Activated CD4-positive, CD25-positive, alpha-beta regulatory T cell treated with anti-CD3 and anti-CD28 coated beads, Interleukin-2, amount 50 U/mL, for 72 hours (primary cell): ENCODE data around the gene CYSLTR2.

Experiments
- DNase-seq: peaks from one replicate; pipeline ENCODE4 v3.0.0; 2021

Gene CYSLTR2

GRCh38 chr13:48653472-48653939 is at the start of gene CYSLTR2:
TSS of gene CYSLTR2 (plus strand) at chr13:48653929. CDS start at chr13:48706818, 52,889 bp downstream.
- DNase-seq: no peak

- DNase-seq: no peak
These were observed 38.7 kb upstream of the CYSLTR2 start for GRCh38 chr13:48615049-48615448.

GRCh38 chr13:48618937-48619336 is 34.8 kb upstream of the CYSLTR2 start:
- DNase-seq: no peak

GRCh38 chr13:48621056-48621455 is 32.7 kb upstream of the CYSLTR2 start:
- no peak for DNase-seq

GRCh38 chr13:48624016-48624415 is 29.7 kb upstream of the CYSLTR2 start:
- no peak for DNase-seq

GRCh38 chr13:48624858-48625257 is 28.9 kb upstream of the CYSLTR2 start:
- DNase-seq: no peak

GRCh38 chr13:48625413-48626076 is 28.2 kb upstream of the CYSLTR2 start:
- DNase-seq: no peak

- DNase-seq: no peak
These were observed 27.7 kb upstream of the CYSLTR2 start for GRCh38 chr13:48626077-48626449.

- DNase-seq: no peak
These were observed 26.8 kb upstream of the CYSLTR2 start for GRCh38 chr13:48626726-48627451.

GRCh38 chr13:48629277-48629676 is 24.5 kb upstream of the CYSLTR2 start:
- DNase-seq: no peak

- no peak for DNase-seq
These were observed 23.4 kb upstream of the CYSLTR2 start for GRCh38 chr13:48630291-48630690.

- no peak for DNase-seq
These were observed 23.0 kb upstream of the CYSLTR2 start for GRCh38 chr13:48630773-48631172.

- DNase-seq: no peak
These were observed 22.3 kb upstream of the CYSLTR2 start for GRCh38 chr13:48631441-48631840.

GRCh38 chr13:48633700-48634099 is 20.0 kb upstream of the CYSLTR2 start:
- no peak for DNase-seq

GRCh38 chr13:48634636-48635035 is 19.1 kb upstream of the CYSLTR2 start:
- no peak for DNase-seq

GRCh38 chr13:48635478-48635877 is 18.3 kb upstream of the CYSLTR2 start:
- no peak for DNase-seq

GRCh38 chr13:48636550-48636949 is 17.2 kb upstream of the CYSLTR2 start:
- DNase-seq: no peak

GRCh38 chr13:48637601-48638000 is 16.1 kb upstream of the CYSLTR2 start:
- no peak for DNase-seq

GRCh38 chr13:48640767-48641166 is 13.0 kb upstream of the CYSLTR2 start:
- no peak for DNase-seq

- DNase-seq: no peak
These were observed 12.3 kb upstream of the CYSLTR2 start for GRCh38 chr13:48641404-48641803.

- DNase-seq: no peak
These were observed 11.7 kb upstream of the CYSLTR2 start for GRCh38 chr13:48642061-48642460.

GRCh38 chr13:48643159-48643558 is 10.6 kb upstream of the CYSLTR2 start:
- DNase-seq: no peak

GRCh38 chr13:48644141-48644540 is 9.6 kb upstream of the CYSLTR2 start:
- DNase-seq: no peak

- DNase-seq: no peak
These were observed 8.8 kb upstream of the CYSLTR2 start for GRCh38 chr13:48644951-48645350.

- no peak for DNase-seq
These were observed 7.9 kb upstream of the CYSLTR2 start for GRCh38 chr13:48645845-48646244.
